PFSK-1 (cell line): Measurements from ENCODE around the gene RYR1.

ENCODE experiments used
- POLR2AphosphoS5 ChIP-seq: IDR thresholded peaks from 2 replicates; pipeline ENCODE4 v1.6.1; 2012; ENCODE audit warnings: low read depth, mild to moderate bottlenecking, control low read depth, low read length, moderate library complexity
- SIN3A ChIP-seq: IDR thresholded peaks from 2 replicates; pipeline ENCODE4 v1.6.1; 2012; ENCODE audit warnings: mild to moderate bottlenecking, low read length, moderate library complexity, borderline replicate concordance; ENCODE audit not compliant: insufficient read depth

GRCh38 chr19:38596057-38596981 lies 162.8 kb downstream of the RYR1 start:
- TF ChIP-seq POLR2AphosphoS5, result no peak
- TF ChIP-seq SIN3A, result no peak
